Measurements from ENCODE around the gene GPX2. TPM values are rescaled to one million over a fixed set of nuclear protein-coding genes. Genes with fewer than 3 reads are reported as not detected.
A peak's percentile ranks its signal among the peaks of the same experiment; 100 is the strongest.

Gene GPX2
- total RNA-seq, 2 donors from 2014 or later, result 489 to 682 TPM

DNA sequence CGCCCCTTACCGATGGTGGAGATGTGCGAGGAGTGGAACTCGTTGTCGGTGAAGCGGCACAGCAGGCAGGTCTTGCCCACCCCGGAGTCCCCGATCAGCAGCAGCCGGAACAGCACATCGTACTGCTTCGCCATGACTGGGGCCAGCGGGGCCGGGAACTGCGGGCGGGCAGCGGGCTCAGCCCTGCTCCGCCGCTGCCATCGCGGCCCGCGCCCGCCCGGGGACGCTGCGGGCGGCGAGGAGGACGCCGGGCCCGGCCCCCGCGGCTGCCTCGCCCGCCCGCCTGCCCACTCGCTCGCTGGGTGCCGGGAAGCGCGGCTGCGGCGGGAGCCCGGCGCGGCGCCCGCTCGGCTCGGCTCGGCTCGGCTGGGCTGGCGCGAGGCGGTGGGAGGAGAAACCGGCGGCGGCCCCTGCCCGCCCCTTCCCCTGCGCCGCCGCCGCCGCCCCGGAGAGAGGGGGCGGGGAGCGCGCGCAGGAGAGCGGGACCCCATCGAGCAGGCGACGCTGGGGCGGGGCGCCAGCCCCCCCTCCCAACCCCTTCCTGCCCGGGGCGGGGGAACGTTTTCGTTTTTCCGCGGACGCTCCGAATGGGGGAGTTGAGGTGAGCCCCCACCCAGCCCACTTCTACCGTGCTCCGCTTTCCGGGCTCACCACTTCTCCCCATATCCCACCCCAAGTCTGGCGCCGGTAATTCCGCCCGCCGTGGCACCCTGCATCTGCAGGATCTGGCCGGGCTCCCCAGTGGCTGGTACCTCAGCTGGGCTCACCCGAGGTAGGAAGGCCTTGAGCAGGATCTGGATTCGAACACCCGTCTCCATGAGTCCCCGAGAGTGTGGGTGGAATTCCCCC is 29.6 kb upstream of the GPX2 start, which contains the start of gene RAB15:
Gene RAB15, minus strand, starts transcription at position 394 of the 849 bp plus-strand sequence. Its CDS starts 260 bp downstream, at position 134.
- no peaks in the 10 kb centered on the region for H3K4me1 ChIP-seq
- H3K9ac ChIP-seq (ENCODE audit: low read depth in 2 of 2, low read length in 2 of 2), result peak within 1 kb of the TSS; percentile 57 to 72
- TF ChIP-seq, protein P1, sequence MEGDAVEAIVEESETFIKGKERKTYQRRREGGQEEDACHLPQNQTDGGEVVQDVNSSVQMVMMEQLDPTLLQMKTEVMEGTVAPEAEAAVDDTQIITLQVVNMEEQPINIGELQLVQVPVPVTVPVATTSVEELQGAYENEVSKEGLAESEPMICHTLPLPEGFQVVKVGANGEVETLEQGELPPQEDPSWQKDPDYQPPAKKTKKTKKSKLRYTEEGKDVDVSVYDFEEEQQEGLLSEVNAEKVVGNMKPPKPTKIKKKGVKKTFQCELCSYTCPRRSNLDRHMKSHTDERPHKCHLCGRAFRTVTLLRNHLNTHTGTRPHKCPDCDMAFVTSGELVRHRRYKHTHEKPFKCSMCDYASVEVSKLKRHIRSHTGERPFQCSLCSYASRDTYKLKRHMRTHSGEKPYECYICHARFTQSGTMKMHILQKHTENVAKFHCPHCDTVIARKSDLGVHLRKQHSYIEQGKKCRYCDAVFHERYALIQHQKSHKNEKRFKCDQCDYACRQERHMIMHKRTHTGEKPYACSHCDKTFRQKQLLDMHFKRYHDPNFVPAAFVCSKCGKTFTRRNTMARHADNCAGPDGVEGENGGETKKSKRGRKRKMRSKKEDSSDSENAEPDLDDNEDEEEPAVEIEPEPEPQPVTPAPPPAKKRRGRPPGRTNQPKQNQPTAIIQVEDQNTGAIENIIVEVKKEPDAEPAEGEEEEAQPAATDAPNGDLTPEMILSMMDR (IDR thresholded peaks at IDR 0.05), result no peak
- DNase-seq, result peak; percentile 45
- no peaks in the 10 kb centered on the region for H3K36me3 ChIP-seq
- H3K9me3 ChIP-seq, result no peaks in the 10 kb centered on the region
- intact Hi-C loops (cut with DNase I), result no loop called here
- H3K27me3 ChIP-seq, result no peaks in the 10 kb centered on the region
- H3K4me3 ChIP-seq, result peak within 1 kb of the TSS; percentile 72
- peak within 1 kb of the TSS; percentile 19 for H3K27ac ChIP-seq

GRCh38 chr14:64971491-64971942 is 29.0 kb upstream of the GPX2 start:
- Histone ChIP-seq H3K27ac (peak overlapping the region; percentile 19), H3K36me3 (no peaks in the 10 kb centered on the region), H3K4me3 (peak overlapping the region; percentile 67), H3K9ac (ENCODE audit: low read depth in 2 of 2, low read length in 2 of 2) (peak overlapping the region; percentile 57 to 72), H3K27me3 (no peaks in the 10 kb centered on the region), H3K9me3 (no peaks in the 10 kb centered on the region), H3K4me1 (no peaks in the 10 kb centered on the region)
- intact Hi-C loops (cut with DNase I), result no loop called here
- TF ChIP-seq, protein P1 (IDR thresholded peaks at IDR 0.05), result no peak
- DNase-seq, result peak; percentile 31

- peak overlapping the region; percentile 67 for H3K4me3 ChIP-seq
- intact Hi-C loops (cut with DNase I), result no loop called here
- no peaks in the 10 kb centered on the region for H3K27me3 ChIP-seq
- H3K4me1 ChIP-seq, result no peaks in the 10 kb centered on the region
- no peaks in the 10 kb centered on the region for H3K36me3 ChIP-seq
- TF ChIP-seq, protein P1 (IDR thresholded peaks at IDR 0.05), result no peak
- no peaks in the 10 kb centered on the region for H3K9me3 ChIP-seq
- DNase-seq, result peak; percentile 42
- peak overlapping the region; percentile 19 for H3K27ac ChIP-seq
- peak overlapping the region; percentile 57 to 72 for H3K9ac ChIP-seq (ENCODE audit: low read depth in 2 of 2, low read length in 2 of 2)
Observed at GRCh38 chr14:64970776-64971477, 28.4 kb upstream of the GPX2 start.

DNA sequence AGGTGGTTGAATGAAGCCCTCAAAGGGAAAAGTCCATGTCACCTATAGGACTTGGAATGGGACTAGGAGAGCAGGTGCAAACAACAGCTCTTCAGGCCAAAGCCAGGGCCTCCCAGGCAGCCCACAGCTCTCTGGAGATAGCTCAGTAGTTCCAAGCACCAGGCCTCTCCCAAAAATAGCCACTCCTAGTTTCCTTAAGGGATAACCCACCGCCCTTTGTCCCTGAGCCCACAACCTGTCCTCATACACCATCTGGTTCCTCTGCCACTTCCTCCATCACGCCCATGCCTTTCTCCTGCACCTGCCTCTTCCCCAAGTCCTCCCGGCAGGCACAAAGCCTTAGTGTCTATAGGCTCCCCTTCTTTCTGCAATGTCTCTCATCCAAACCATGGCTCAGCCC is 27.5 kb upstream of the GPX2 start:
- Histone ChIP-seq H3K36me3 (no peaks in the 10 kb centered on the region), H3K4me1 (no peaks in the 10 kb centered on the region), H3K9me3 (no peaks in the 10 kb centered on the region), H3K27ac (no peak overlapping the region), H3K4me3 (no peak overlapping the region), H3K9ac (ENCODE audit: low read depth in 2 of 2, low read length in 2 of 2) (no peak overlapping the region), H3K27me3 (no peaks in the 10 kb centered on the region)
- peak; percentile 60 for DNase-seq
- TF ChIP-seq, protein P1 (IDR thresholded peaks at IDR 0.05), result no peak
- intact Hi-C loops (cut with DNase I), result no loop called here

DNA sequence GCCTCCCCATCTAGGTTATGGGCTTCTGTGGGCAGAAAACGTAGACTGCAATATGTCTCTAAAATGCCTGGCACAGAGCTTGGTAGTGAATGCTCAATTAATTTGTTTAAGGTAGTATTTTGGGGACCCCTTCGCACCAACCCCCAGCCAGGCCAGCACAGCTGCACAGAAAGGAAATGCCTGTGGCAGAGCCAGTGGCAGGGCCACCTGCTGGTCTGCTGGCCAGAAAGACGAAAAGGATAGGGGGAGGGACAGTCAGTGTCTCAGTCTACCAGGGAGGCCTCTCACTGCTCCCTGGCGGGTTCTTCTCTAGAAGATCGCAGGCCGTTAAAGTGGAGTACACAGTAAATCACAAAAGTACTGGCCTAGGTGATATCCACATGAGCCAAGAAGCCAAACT is 26.1 kb upstream of the GPX2 start:
- DNase-seq, result no peak
- intact Hi-C loops (cut with DNase I), result no loop called here
- TF ChIP-seq, protein P1 (IDR thresholded peaks at IDR 0.05), result no peak
- H3K4me1 ChIP-seq, result no peaks in the 10 kb centered on the region
- H3K9me3 ChIP-seq, result no peaks in the 10 kb centered on the region
- H3K4me3 ChIP-seq, result no peak overlapping the region
- no peak overlapping the region for H3K27ac ChIP-seq
- H3K27me3 ChIP-seq, result no peaks in the 10 kb centered on the region
- no peak overlapping the region for H3K9ac ChIP-seq (ENCODE audit: low read depth in 2 of 2, low read length in 2 of 2)
- no peaks in the 10 kb centered on the region for H3K36me3 ChIP-seq

Data from colonic mucosa (tissue), 4 donors.